Neural cell (in vitro differentiated cells): Measurements from ENCODE around the gene NKX2-3.

Source experiments
- EP300 ChIP-seq: fragments of 450-650 bp; conservative IDR thresholded peaks from 2 replicates; pipeline ENCODE4 v1.6.1; 2014; ENCODE audit warnings: antibody characterized with exemption, mild to moderate bottlenecking, moderate library complexity; ENCODE audit not compliant: poor library complexity, severe bottlenecking
- EZH2 ChIP-seq: fragments of 200-600, 300-800 bp; shearing (Covaris generic), sonication (generic); IDR thresholded peaks from 2 replicates; pipeline ENCODE4 v1.6.1; 2014; ENCODE audit warnings: antibody characterized with exemption, low read length, borderline replicate concordance, mild to moderate bottlenecking; ENCODE audit not compliant: insufficient read depth, poor library complexity, severe bottlenecking
- MXI1 ChIP-seq: fragments of 450-650 bp; conservative IDR thresholded peaks from 2 replicates; pipeline ENCODE4 v1.6.1; 2014; ENCODE audit warnings: antibody characterized with exemption, mild to moderate bottlenecking; ENCODE audit not compliant: poor library complexity, severe bottlenecking
- POLR2AphosphoS5 ChIP-seq: IDR thresholded peaks from 2 replicates; pipeline ENCODE4 v1.6.1; 2012
- RAD21 ChIP-seq: fragments of 450-650 bp; conservative IDR thresholded peaks from 2 replicates; pipeline ENCODE4 v1.6.1; 2014; ENCODE audit warnings: antibody characterized with exemption, mild to moderate bottlenecking, moderate library complexity
- TAF1 ChIP-seq: IDR thresholded peaks from 2 replicates; pipeline ENCODE4 v1.6.1; 2012; ENCODE audit warnings: low read depth
- TF ChIP-seq, protein P1 (sequence below): fragments of 450-650 bp; IDR thresholded peaks from 2 replicates; pipeline ENCODE4 v1.5.1; 2014; ENCODE audit warnings: antibody characterized with exemption, mild to moderate bottlenecking, moderate library complexity; ENCODE audit not compliant: poor library complexity, severe bottlenecking
- TF ChIP-seq, protein P2 (sequence below): IDR thresholded peaks from 2 replicates; pipeline ENCODE4 v1.6.1; 2012; ENCODE audit warnings: borderline replicate concordance

DNA sequence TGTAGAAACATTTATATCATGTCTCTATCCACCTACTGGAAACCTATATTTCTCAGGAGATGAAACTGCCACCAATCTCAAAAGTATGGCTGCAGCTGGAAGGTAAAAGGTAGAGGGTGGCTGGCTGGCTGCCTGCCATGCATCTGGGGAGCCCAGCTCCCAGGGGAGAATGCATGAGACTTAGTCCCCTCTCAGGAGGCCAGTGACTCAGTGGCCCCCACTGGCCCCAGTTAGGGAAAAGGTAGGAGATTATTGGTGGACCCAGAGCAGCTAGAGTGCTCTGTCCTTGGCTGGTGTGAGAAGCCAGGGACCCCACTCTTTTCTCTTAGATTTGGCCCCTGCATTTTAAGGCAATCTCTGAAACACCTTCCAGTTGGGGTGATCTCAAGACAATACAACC is 6.8 kb upstream of the NKX2-3 start:
- TF ChIP-seq RAD21 (no peak), EZH2 (no peak), EP300 (no peak), POLR2AphosphoS5 (no peak), TAF1 (no peak), MXI1 (no peak)
- TF ChIP-seq, protein P1, sequence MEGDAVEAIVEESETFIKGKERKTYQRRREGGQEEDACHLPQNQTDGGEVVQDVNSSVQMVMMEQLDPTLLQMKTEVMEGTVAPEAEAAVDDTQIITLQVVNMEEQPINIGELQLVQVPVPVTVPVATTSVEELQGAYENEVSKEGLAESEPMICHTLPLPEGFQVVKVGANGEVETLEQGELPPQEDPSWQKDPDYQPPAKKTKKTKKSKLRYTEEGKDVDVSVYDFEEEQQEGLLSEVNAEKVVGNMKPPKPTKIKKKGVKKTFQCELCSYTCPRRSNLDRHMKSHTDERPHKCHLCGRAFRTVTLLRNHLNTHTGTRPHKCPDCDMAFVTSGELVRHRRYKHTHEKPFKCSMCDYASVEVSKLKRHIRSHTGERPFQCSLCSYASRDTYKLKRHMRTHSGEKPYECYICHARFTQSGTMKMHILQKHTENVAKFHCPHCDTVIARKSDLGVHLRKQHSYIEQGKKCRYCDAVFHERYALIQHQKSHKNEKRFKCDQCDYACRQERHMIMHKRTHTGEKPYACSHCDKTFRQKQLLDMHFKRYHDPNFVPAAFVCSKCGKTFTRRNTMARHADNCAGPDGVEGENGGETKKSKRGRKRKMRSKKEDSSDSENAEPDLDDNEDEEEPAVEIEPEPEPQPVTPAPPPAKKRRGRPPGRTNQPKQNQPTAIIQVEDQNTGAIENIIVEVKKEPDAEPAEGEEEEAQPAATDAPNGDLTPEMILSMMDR = no peak
- TF ChIP-seq, protein P2, sequence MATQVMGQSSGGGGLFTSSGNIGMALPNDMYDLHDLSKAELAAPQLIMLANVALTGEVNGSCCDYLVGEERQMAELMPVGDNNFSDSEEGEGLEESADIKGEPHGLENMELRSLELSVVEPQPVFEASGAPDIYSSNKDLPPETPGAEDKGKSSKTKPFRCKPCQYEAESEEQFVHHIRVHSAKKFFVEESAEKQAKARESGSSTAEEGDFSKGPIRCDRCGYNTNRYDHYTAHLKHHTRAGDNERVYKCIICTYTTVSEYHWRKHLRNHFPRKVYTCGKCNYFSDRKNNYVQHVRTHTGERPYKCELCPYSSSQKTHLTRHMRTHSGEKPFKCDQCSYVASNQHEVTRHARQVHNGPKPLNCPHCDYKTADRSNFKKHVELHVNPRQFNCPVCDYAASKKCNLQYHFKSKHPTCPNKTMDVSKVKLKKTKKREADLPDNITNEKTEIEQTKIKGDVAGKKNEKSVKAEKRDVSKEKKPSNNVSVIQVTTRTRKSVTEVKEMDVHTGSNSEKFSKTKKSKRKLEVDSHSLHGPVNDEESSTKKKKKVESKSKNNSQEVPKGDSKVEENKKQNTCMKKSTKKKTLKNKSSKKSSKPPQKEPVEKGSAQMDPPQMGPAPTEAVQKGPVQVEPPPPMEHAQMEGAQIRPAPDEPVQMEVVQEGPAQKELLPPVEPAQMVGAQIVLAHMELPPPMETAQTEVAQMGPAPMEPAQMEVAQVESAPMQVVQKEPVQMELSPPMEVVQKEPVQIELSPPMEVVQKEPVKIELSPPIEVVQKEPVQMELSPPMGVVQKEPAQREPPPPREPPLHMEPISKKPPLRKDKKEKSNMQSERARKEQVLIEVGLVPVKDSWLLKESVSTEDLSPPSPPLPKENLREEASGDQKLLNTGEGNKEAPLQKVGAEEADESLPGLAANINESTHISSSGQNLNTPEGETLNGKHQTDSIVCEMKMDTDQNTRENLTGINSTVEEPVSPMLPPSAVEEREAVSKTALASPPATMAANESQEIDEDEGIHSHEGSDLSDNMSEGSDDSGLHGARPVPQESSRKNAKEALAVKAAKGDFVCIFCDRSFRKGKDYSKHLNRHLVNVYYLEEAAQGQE = no peak
